SH-SY5Y (cell line): ENCODE measurements around the gene FRMD8.

Source experiments
- GATA2 ChIP-seq: IDR thresholded peaks from 2 replicates; pipeline ENCODE4 v1.6.1; 2011; ENCODE audit warnings: mild to moderate bottlenecking, low read depth, low read length
- GATA3 ChIP-seq: IDR thresholded peaks from 2 replicates; pipeline ENCODE4 v1.6.1; 2011; ENCODE audit warnings: low read depth, mild to moderate bottlenecking, low read length, moderate library complexity

DNA sequence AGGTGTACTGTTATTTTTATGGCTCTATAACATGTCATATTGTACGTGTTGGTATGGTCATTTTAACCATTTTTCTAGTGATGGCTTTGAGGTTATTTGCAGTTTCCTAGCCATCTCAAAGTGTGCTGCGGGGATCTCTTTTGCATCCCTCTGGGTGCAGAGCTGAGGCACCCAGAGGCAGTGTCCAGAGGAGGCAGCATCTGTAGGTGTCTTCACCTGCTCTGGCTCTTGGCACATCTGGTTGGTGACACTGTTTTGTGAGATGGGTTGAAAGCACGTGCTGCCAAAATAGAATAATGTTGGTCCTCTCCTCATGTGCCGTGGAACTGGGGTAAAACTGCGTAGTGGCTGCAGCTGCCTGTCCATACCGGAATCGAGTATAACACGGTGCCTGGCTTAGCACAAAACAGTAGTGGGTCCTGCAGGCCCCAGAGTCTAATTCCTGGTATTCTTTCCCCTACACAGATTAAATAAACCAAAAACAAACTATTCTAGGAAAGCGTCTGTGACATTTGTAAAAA is 49.0 kb downstream of the FRMD8 start:
- TF ChIP-seq GATA2, result no peak
- TF ChIP-seq GATA3, result no peak
